GM10248 (cell line): ENCODE data around the gene SLC6A11.

ENCODE experiments used
- CTCF ChIA-PET: fragments of 300-600 bp; sonication (Branson Sonifier 250); formaldehyde crosslinking; extraction: SDS; loops from one replicate; lab custom pipeline; 2021; ENCODE audit warnings: antibody characterized with exemption; lab: Yijun Ruan, JAX
- POLR2A ChIA-PET: fragments of 350-650 bp; sonication (Branson Sonifier 250); formaldehyde crosslinking; extraction: SDS; loops from one replicate; lab custom pipeline; 2020; ENCODE audit warnings: antibody characterized with exemption; lab: Yijun Ruan, JAX
- DNase-seq: peaks from one replicate; pipeline ENCODE4 v3.0.0; 2012; ENCODE audit errors: extremely low spot score
- CTCF ChIP-seq: IDR thresholded peaks from 2 replicates; pipeline ENCODE4 v1.5.1; 2012; ENCODE audit warnings: mild to moderate bottlenecking, low read depth; ENCODE audit errors: extremely low read depth, missing control alignments, control extremely low read depth

The SLC6A11 gene

GRCh38 chr3:10815487-10815886, 541 bp upstream of the SLC6A11 start:
- POLR2A ChIA-PET, result no interaction called here
- DNase-seq, result no peak

GRCh38 chr3:10816863-10817253, 830 bp downstream of the SLC6A11 start:
- POLR2A ChIA-PET, result no interaction called here
- CTCF ChIA-PET, result no interaction called here
- TF ChIP-seq CTCF, result no peak
- DNase-seq, result no peak

More at GRCh38 chr3:10815487-10815886, 541 bp upstream of the SLC6A11 start:
- CTCF ChIA-PET, result no interaction called here
- TF ChIP-seq CTCF, result no peak

GRCh38 chr3:10817506-10817905, 1.5 kb downstream of the SLC6A11 start:
- ChIA-PET CTCF (no interaction called here), POLR2A (no interaction called here)
- DNase-seq, result no peak
- TF ChIP-seq CTCF, result no peak

GRCh38 chr3:10822055-10822454, 6.0 kb downstream of the SLC6A11 start:
- DNase-seq, result no peak
- ChIA-PET CTCF (no interaction called here), POLR2A (no interaction called here)
- no peak for TF ChIP-seq CTCF

DNA sequence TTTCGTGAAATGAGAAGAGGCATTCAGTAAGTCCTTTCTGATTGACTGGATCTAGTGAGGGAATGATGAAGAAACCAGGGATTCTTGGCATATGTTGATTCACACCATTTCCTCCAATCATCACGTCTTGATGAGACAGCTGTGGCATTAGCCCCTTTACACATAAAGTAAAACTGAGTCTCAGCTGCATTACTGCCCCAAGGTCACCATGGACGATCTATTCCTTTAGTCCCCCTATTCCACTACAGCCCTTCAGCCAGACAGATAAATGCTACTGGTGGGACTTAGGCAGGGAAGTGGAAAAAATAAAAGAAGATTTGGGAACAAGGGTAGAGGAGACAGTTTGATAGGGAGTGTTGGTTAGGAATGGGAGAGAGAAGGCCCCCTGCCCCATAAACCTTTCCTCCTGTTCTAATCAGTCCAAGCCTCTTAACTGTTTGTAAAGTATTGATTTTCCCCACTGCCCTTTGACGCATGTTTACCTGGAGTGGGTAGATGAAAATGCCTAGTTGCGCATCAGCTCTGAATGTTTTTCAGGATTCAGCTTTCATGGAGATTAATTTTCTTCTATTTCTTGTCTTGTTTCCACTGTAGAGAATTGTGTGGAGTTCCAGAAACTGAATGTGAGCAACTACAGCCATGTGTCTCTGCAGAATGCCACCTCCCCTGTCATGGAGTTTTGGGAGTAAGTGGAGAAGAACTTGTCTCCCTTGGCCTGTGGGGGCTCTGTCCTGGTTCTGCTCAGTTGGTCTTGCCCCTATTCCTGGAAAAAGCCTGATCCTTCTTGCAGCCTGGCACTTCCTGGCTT, 6.9 kb downstream of the SLC6A11 start:
- TF ChIP-seq CTCF, result no peak
- DNase-seq, result no peak
- CTCF ChIA-PET, result no interaction called here
- POLR2A ChIA-PET, result no interaction called here

DNA sequence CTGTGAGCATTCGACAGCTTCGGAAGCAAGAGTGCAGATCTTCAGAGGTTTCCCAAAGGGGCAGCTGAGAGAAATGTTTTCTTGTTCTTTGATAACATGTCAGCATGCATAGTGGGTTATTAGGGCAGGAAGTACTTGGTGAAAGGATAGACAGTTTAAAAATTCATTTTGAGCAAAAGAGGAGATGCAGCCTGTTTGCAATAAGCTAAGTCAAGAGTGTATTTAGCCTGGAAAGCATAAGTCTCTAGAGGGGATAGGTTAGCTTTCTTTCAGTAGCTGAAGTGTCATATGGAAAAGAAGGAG, 7.4 kb downstream of the SLC6A11 start:
- CTCF ChIA-PET, result no interaction called here
- no peak for DNase-seq
- no peak for TF ChIP-seq CTCF
- POLR2A ChIA-PET, result no interaction called here

DNA sequence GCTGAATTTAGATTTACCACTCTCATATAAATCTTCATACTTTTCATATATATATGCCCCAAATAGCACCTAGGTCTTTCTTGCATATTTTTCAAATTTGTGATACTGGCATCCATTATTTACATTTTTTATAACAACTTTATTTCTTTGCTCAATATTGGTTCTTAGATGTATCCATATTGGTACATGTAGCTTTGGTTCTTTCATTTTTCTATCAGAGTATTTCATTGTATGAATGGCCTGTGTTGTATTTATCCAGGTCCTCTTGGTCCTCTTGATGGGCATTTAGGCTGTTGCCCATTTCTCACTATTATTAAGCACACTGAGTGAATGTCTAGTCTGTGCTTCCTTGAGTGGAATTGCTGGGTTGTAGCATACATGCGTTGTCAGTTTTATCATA, 8.4 kb downstream of the SLC6A11 start:
- no peak for DNase-seq
- CTCF ChIA-PET, result no interaction called here
- TF ChIP-seq CTCF, result no peak
- POLR2A ChIA-PET, result no interaction called here
